ENCODE data around the gene ATP11B. TPM values are rescaled to one million over a fixed set of nuclear protein-coding genes. Genes with fewer than 3 reads are reported as not detected.

ATP11B gene
- total and polyA plus RNA-seq, 9 of the 15 experiments (the other 6 are each of a cell fraction or from before 2014, with no cell fraction given), result 11.9 to 68.7 (median 41.8) TPM

DNA sequence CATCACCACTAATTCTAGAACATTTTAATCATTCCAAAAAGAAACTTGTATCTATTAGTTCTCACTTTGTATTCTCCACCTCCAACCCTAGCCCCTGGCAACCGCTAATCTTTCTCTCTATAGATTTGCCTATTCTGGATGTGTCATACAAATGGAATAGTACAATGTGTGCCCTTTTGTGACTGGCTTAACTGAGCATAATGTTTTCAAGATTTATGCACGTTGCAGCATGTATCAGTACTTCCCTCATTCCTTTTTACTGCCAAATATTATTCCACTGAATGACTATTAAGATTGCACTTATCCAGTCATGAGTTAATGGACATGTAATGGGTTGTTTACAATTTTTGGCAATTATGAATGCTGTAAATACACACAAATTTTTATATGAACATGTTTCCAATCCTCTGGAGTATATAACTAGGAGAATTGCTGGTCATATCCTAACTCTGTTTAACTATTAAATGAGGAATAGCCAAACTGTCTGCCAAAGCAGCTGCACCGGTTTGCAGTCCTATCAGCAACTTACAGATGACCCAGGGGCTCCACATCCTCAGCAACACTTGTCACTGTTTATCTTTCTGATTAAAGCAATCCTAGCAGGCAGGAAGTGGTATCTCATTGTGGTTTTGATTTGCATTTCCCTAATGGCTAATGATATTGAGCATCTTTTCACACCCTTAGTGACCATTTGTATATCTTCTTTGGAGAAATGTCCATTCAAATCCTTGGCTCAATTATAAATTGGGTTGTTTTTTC is 144.2 kb downstream of the ATP11B start (continued):
- TF ChIP-seq CHCHD3 (CRISPR knock-in tag; IDR thresholded peaks at IDR 0.05), result no peak
- peak; percentile 83; the same call in 1 of the 2 replicates for TF ChIP-seq ZNF644 (tag; IDR thresholded peaks at IDR 0.05; ENCODE audit: low read depth)
- TF ChIP-seq RFX5 (IDR thresholded peaks at IDR 0.05; ENCODE audit: low read depth, low read length), result no peak
- TF ChIP-seq DDX20 (tag; IDR thresholded peaks at IDR 0.05; ENCODE audit: low read depth), result peak; percentile 27; the same call in 1 of the 2 replicates
- TF ChIP-seq SRSF3 (IDR thresholded peaks at IDR 0.05; ENCODE audit: insufficient read depth, low read length), result no peak
- no peak for TF ChIP-seq NR2C1 (IDR thresholded peaks at IDR 0.05)
- 0 out of 2 replicates have a peak, but pooled peaks have one; percentile 20 for TF ChIP-seq NR2C1 (tag; IDR thresholded peaks at IDR 0.05)
- TF ChIP-seq, protein P1, sequence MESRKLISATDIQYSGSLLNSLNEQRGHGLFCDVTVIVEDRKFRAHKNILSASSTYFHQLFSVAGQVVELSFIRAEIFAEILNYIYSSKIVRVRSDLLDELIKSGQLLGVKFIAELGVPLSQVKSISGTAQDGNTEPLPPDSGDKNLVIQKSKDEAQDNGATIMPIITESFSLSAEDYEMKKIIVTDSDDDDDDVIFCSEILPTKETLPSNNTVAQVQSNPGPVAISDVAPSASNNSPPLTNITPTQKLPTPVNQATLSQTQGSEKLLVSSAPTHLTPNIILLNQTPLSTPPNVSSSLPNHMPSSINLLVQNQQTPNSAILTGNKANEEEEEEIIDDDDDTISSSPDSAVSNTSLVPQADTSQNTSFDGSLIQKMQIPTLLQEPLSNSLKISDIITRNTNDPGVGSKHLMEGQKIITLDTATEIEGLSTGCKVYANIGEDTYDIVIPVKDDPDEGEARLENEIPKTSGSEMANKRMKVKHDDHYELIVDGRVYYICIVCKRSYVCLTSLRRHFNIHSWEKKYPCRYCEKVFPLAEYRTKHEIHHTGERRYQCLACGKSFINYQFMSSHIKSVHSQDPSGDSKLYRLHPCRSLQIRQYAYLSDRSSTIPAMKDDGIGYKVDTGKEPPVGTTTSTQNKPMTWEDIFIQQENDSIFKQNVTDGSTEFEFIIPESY (CRISPR knock-in tag; IDR thresholded peaks at IDR 0.05), result no peak
- no peak for TF ChIP-seq CBX3 (IDR thresholded peaks at IDR 0.05; ENCODE audit: borderline replicate concordance in 1 of 2, low read length in 2 of 2)
- TF ChIP-seq E2F4 (CRISPR knock-in tag; IDR thresholded peaks at IDR 0.05; ENCODE audit: low read depth), result no peak
- TF ChIP-seq ZNF766 (CRISPR knock-in tag; conservative IDR thresholded peaks at IDR 0.05), result peak; percentile 91
- TF ChIP-seq ZNF589 (CRISPR knock-in tag; IDR thresholded peaks at IDR 0.05; ENCODE audit: low read depth), result peak; percentile 94
- TF ChIP-seq, protein P2, sequence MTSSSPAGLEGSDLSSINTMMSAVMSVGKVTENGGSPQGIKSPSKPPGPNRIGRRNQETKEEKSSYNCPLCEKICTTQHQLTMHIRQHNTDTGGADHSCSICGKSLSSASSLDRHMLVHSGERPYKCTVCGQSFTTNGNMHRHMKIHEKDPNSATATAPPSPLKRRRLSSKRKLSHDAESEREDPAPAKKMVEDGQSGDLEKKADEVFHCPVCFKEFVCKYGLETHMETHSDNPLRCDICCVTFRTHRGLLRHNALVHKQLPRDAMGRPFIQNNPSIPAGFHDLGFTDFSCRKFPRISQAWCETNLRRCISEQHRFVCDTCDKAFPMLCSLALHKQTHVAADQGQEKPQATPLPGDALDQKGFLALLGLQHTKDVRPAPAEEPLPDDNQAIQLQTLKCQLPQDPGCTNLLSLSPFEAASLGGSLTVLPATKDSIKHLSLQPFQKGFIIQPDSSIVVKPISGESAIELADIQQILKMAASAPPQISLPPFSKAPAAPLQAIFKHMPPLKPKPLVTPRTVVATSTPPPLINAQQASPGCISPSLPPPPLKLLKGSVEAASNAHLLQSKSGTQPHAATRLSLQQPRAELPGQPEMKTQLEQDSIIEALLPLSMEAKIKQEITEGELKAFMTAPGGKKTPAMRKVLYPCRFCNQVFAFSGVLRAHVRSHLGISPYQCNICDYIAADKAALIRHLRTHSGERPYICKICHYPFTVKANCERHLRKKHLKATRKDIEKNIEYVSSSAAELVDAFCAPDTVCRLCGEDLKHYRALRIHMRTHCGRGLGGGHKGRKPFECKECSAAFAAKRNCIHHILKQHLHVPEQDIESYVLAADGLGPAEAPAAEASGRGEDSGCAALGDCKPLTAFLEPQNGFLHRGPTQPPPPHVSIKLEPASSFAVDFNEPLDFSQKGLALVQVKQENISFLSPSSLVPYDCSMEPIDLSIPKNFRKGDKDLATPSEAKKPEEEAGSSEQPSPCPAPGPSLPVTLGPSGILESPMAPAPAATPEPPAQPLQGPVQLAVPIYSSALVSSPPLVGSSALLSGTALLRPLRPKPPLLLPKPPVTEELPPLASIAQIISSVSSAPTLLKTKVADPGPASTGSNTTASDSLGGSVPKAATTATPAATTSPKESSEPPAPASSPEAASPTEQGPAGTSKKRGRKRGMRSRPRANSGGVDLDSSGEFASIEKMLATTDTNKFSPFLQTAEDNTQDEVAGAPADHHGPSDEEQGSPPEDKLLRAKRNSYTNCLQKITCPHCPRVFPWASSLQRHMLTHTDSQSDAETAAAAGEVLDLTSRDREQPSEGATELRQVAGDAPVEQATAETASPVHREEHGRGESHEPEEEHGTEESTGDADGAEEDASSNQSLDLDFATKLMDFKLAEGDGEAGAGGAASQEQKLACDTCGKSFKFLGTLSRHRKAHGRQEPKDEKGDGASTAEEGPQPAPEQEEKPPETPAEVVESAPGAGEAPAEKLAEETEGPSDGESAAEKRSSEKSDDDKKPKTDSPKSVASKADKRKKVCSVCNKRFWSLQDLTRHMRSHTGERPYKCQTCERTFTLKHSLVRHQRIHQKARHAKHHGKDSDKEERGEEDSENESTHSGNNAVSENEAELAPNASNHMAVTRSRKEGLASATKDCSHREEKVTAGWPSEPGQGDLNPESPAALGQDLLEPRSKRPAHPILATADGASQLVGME (CRISPR knock-in tag; IDR thresholded peaks at IDR 0.05), result 0 out of 2 replicates have a peak, but pooled peaks have one; percentile 27
- TF ChIP-seq, protein P3, sequence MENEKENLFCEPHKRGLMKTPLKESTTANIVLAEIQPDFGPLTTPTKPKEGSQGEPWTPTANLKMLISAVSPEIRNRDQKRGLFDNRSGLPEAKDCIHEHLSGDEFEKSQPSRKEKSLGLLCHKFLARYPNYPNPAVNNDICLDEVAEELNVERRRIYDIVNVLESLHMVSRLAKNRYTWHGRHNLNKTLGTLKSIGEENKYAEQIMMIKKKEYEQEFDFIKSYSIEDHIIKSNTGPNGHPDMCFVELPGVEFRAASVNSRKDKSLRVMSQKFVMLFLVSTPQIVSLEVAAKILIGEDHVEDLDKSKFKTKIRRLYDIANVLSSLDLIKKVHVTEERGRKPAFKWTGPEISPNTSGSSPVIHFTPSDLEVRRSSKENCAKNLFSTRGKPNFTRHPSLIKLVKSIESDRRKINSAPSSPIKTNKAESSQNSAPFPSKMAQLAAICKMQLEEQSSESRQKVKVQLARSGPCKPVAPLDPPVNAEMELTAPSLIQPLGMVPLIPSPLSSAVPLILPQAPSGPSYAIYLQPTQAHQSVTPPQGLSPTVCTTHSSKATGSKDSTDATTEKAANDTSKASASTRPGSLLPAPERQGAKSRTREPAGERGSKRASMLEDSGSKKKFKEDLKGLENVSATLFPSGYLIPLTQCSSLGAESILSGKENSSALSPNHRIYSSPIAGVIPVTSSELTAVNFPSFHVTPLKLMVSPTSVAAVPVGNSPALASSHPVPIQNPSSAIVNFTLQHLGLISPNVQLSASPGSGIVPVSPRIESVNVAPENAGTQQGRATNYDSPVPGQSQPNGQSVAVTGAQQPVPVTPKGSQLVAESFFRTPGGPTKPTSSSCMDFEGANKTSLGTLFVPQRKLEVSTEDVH (IDR thresholded peaks at IDR 0.05; ENCODE audit: low read depth, partially characterized antibody), result peak; percentile 29
- TF ChIP-seq CBFA2T3 (IDR thresholded peaks at IDR 0.05), result peak; percentile 98
